Stimulated activated effector memory CD8-positive, alpha-beta T cell treated with anti-CD3 and anti-CD28 coated beads, Interleukin-12 subunit alpha, Interleukin-12 subunit beta, amount 100 ng/mL, for 72 hours (primary cell): Measurements from ENCODE around the gene DMRT1.

ENCODE experiments used
- ATAC-seq: fragments of 150-1000 bp; cut with Tn5 transposase; 2 replicates; pipeline ENCODE4 v1.10.0; 2021
- DNase-seq, 2 donors: peaks; one replicate each; pipeline ENCODE4 v3.0.0; 2021 to 2022; ENCODE audit warnings: low spot score in 2 of 2
- H3K27ac Mint-ChIP-seq: one replicate; pipeline ENCODE4 v1.8.0; 2022; ENCODE audit warnings: mild to moderate bottlenecking, mixed read lengths
- H3K36me3 Mint-ChIP-seq: one replicate; pipeline ENCODE4 v1.8.0; 2022; ENCODE audit warnings: mild to moderate bottlenecking, mixed read lengths
- H3K4me1 Mint-ChIP-seq: one replicate; pipeline ENCODE4 v1.8.0; 2022; ENCODE audit warnings: mixed read lengths
- H3K4me3 Mint-ChIP-seq: one replicate; pipeline ENCODE4 v1.8.0; 2022; ENCODE audit warnings: mild to moderate bottlenecking, mixed read lengths
- H3K9me3 Mint-ChIP-seq: one replicate; pipeline ENCODE4 v1.8.0; 2022; ENCODE audit warnings: mixed read lengths

DMRT1 gene

GRCh38 chr9:928363-929042 is 87.0 kb downstream of the DMRT1 start:
- H3K4me1 Mint-ChIP-seq: no peaks in the 10 kb centered on the region
- H3K4me3 Mint-ChIP-seq: no peak overlapping the region
- H3K36me3 Mint-ChIP-seq: no peaks in the 10 kb centered on the region
- ATAC-seq: no peak
- DNase-seq: no peak
- H3K27ac Mint-ChIP-seq: no peak overlapping the region
- no peaks in the 10 kb centered on the region for H3K9me3 Mint-ChIP-seq

GRCh38 chr9:929719-930118 is 88.2 kb downstream of the DMRT1 start:
- Mint-ChIP-seq H3K27ac (no peak overlapping the region), H3K4me3 (no peak overlapping the region), H3K36me3 (no peaks in the 10 kb centered on the region), H3K9me3 (no peaks in the 10 kb centered on the region), H3K4me1 (no peaks in the 10 kb centered on the region)
- no peak for ATAC-seq
- DNase-seq: no peak

GRCh38 chr9:933356-933755 is 91.9 kb downstream of the DMRT1 start:
- no peak for ATAC-seq
- Mint-ChIP-seq H3K4me3 (no peak overlapping the region), H3K9me3 (no peaks in the 10 kb centered on the region), H3K36me3 (no peaks in the 10 kb centered on the region), H3K27ac (no peak overlapping the region), H3K4me1 (no peaks in the 10 kb centered on the region)
- DNase-seq: no peak

GRCh38 chr9:935348-935965 is 94.0 kb downstream of the DMRT1 start:
- no peak overlapping the region for H3K27ac Mint-ChIP-seq
- ATAC-seq (no peak), DNase-seq (no peak)
- no peaks in the 10 kb centered on the region for H3K36me3 Mint-ChIP-seq
- H3K9me3 Mint-ChIP-seq: no peaks in the 10 kb centered on the region
- no peak overlapping the region for H3K4me3 Mint-ChIP-seq
- H3K4me1 Mint-ChIP-seq: no peaks in the 10 kb centered on the region

- no peaks in the 10 kb centered on the region for H3K4me1 Mint-ChIP-seq
- no peak overlapping the region for H3K4me3 Mint-ChIP-seq
- H3K9me3 Mint-ChIP-seq: no peaks in the 10 kb centered on the region
- H3K27ac Mint-ChIP-seq: no peak overlapping the region
- ATAC-seq: no peak
- no peaks in the 10 kb centered on the region for H3K36me3 Mint-ChIP-seq
- DNase-seq: no peak
These were observed 101.5 kb downstream of the DMRT1 start for GRCh38 chr9:942805-943580.

GRCh38 chr9:947985-948384 is 106.5 kb downstream of the DMRT1 start:
- Mint-ChIP-seq H3K27ac (no peak overlapping the region), H3K4me3 (no peak overlapping the region), H3K9me3 (no peaks in the 10 kb centered on the region), H3K4me1 (no peaks in the 10 kb centered on the region), H3K36me3 (no peaks in the 10 kb centered on the region)
- ATAC-seq (no peak), DNase-seq (no peak)

GRCh38 chr9:948497-948896 is 107.0 kb downstream of the DMRT1 start:
- H3K9me3 Mint-ChIP-seq: no peaks in the 10 kb centered on the region
- H3K4me3 Mint-ChIP-seq: no peak overlapping the region
- no peak overlapping the region for H3K27ac Mint-ChIP-seq
- ATAC-seq: no peak
- no peaks in the 10 kb centered on the region for H3K4me1 Mint-ChIP-seq
- no peak for DNase-seq
- H3K36me3 Mint-ChIP-seq: no peaks in the 10 kb centered on the region

- H3K36me3 Mint-ChIP-seq: no peaks in the 10 kb centered on the region
- no peaks in the 10 kb centered on the region for H3K9me3 Mint-ChIP-seq
- ATAC-seq (no peak), DNase-seq (no peak)
- no peak overlapping the region for H3K4me3 Mint-ChIP-seq
- no peak overlapping the region for H3K27ac Mint-ChIP-seq
- no peaks in the 10 kb centered on the region for H3K4me1 Mint-ChIP-seq
These were observed 108.6 kb downstream of the DMRT1 start for GRCh38 chr9:950139-950538.

- Mint-ChIP-seq H3K4me3 (no peak overlapping the region), H3K27ac (no peak overlapping the region)
These were observed 111.0 kb downstream of the DMRT1 start for GRCh38 chr9:952546-952945.

GRCh38 chr9:959105-959504 is 117.6 kb downstream of the DMRT1 start:
- H3K4me1 Mint-ChIP-seq: no peaks in the 10 kb centered on the region
- ATAC-seq (no peak), DNase-seq (no peak)
- no peak overlapping the region for H3K27ac Mint-ChIP-seq
- no peaks in the 10 kb centered on the region for H3K36me3 Mint-ChIP-seq
- no peaks in the 10 kb centered on the region for H3K9me3 Mint-ChIP-seq
- H3K4me3 Mint-ChIP-seq: no peak overlapping the region

More at GRCh38 chr9:952546-952945, 111.0 kb downstream of the DMRT1 start:
- Mint-ChIP-seq H3K36me3 (no peaks in the 10 kb centered on the region), H3K9me3 (no peaks in the 10 kb centered on the region), H3K4me1 (no peaks in the 10 kb centered on the region)
- ATAC-seq (no peak), DNase-seq (no peak)

- no peak overlapping the region for H3K4me3 Mint-ChIP-seq
- no peaks in the 10 kb centered on the region for H3K9me3 Mint-ChIP-seq
- no peak for DNase-seq
- no peak overlapping the region for H3K27ac Mint-ChIP-seq
- H3K36me3 Mint-ChIP-seq: no peaks in the 10 kb centered on the region
- H3K4me1 Mint-ChIP-seq: no peaks in the 10 kb centered on the region
- ATAC-seq: no peak
These were observed 118.4 kb downstream of the DMRT1 start for GRCh38 chr9:959914-960313.

GRCh38 chr9:962023-962422 is 120.5 kb downstream of the DMRT1 start:
- H3K36me3 Mint-ChIP-seq: no peaks in the 10 kb centered on the region
- no peak for DNase-seq
- no peaks in the 10 kb centered on the region for H3K9me3 Mint-ChIP-seq
- no peaks in the 10 kb centered on the region for H3K4me1 Mint-ChIP-seq
- no peak overlapping the region for H3K27ac Mint-ChIP-seq
- no peak overlapping the region for H3K4me3 Mint-ChIP-seq
- no peak for ATAC-seq

GRCh38 chr9:965497-965896 is 124.0 kb downstream of the DMRT1 start:
- no peaks in the 10 kb centered on the region for H3K36me3 Mint-ChIP-seq
- H3K4me3 Mint-ChIP-seq: no peak overlapping the region
- no peak for ATAC-seq
- H3K9me3 Mint-ChIP-seq: no peaks in the 10 kb centered on the region
- H3K27ac Mint-ChIP-seq: no peak overlapping the region
- peaks cover 15% of the 10 kb centered on the region for H3K4me1 Mint-ChIP-seq
- no peak for DNase-seq

GRCh38 chr9:966870-967269 is 125.4 kb downstream of the DMRT1 start:
- H3K4me3 Mint-ChIP-seq: no peak overlapping the region
- H3K9me3 Mint-ChIP-seq: no peaks in the 10 kb centered on the region
- H3K36me3 Mint-ChIP-seq: peaks cover 5% of the 10 kb centered on the region
- DNase-seq (no peak), ATAC-seq (no peak)
- peaks cover 15% of the 10 kb centered on the region for H3K4me1 Mint-ChIP-seq
- H3K27ac Mint-ChIP-seq: no peak overlapping the region

GRCh38 chr9:967436-967835 is 125.9 kb downstream of the DMRT1 start:
- Mint-ChIP-seq H3K9me3 (no peaks in the 10 kb centered on the region), H3K36me3 (peaks cover 5% of the 10 kb centered on the region), H3K4me3 (no peak overlapping the region), H3K4me1 (peaks cover 15% of the 10 kb centered on the region), H3K27ac (no peak overlapping the region)
- ATAC-seq: no peak
- no peak for DNase-seq
